GM23338 (cell line): ENCODE data around the gene PLCD3. TPM values are rescaled to one million over a fixed set of nuclear protein-coding genes. Genes with fewer than 3 reads are reported as not detected.

Experiments used
- EZH2phosphoT487 ChIP-seq: fragments of 200-600 bp; sonication (generic); IDR thresholded peaks from one replicate; pipeline ENCODE4 v1.8.1; 2018; ENCODE audit warnings: antibody characterized with exemption; ENCODE audit not compliant: unreplicated experiment
- POLR2AphosphoS5 ChIP-seq: IDR thresholded peaks from 2 replicates; pipeline ENCODE4 v1.6.1; 2016; ENCODE audit warnings: antibody characterized with exemption, low read depth
- STAT1 ChIP-seq: IDR thresholded peaks from one replicate; pipeline ENCODE4 v1.6.1; 2016; ENCODE audit warnings: antibody characterized with exemption; ENCODE audit not compliant: unreplicated experiment
- ZNF331 ChIP-seq: fragments of 250-450 bp; sonication (Bioruptor Pico); IDR thresholded peaks from 2 replicates; pipeline ENCODE4 v1.5.0; 2020; ENCODE audit warnings: low read depth, mild to moderate bottlenecking, moderate library complexity
- polyA plus RNA-seq: library from polyadenylated mRNA; unstranded; fragments of >200 nt; fragmentation: Nextera tagmentation; extraction: Ambion mirVana; gene quantifications from 2 replicates; pipeline ENCODE4 v1.2.1, GENCODE V29; 2016
- total RNA-seq: library from RNA; depleted of rRNA; stranded (reverse); fragments of >200 nt; shearing (Covaris generic); gene quantifications from 2 replicates; pipeline ENCODE4 v1.2.3, GENCODE V29; 2014
- TF ChIP-seq, protein P1 (sequence below): fragments of 250-450 bp; sonication (Bioruptor Pico); IDR thresholded peaks from 2 replicates; pipeline ENCODE4 v1.5.0; 2020; ENCODE audit warnings: mild to moderate bottlenecking, moderate library complexity
- TF ChIP-seq, protein P2 (sequence below): IDR thresholded peaks from one replicate; pipeline ENCODE4 v1.6.1; 2018; ENCODE audit warnings: antibody characterized with exemption; ENCODE audit not compliant: unreplicated experiment
- TF ChIP-seq, protein P3 (sequence below), 2 experiments: fragments of 200-600 bp in 1 of 2; sonication (generic) in 1 of 2; conservative IDR thresholded peaks; 2 replicates each; pipeline versions ENCODE4 v1.5.1 to v1.6.1; 2016 to 2017; ENCODE audit warnings: antibody characterized with exemption in 2 of 2, low read depth in 2 of 2, mild to moderate bottlenecking in 2 of 2, moderate library complexity in 1 of 2

PLCD3 gene
- total and polyA plus RNA-seq, 2 experiments from 2014 or later = 3.0 to 32.1 TPM

DNA sequence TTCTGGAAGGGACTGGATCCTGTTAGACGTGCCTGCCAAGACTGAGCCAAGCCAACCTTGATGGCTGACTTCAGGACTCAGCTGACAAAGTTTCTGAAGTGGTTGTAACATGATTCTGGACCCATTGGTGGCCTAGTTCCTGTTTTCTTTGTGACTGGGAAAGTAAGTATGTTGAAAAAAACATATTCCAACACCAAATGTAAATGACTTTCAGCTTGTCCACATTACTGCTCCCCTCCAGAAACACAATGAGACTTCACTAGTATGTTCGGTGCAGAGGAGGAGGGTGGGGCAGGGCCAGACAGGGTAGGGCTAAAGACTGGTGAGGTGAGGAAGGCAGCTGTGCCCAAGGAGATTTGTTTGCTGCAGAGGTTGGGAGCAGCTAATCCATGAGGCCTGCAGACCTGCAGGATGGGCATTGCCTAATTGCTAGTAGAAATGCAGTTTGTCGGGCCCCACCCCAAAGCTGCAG lies 44.8 kb downstream of the PLCD3 start (continued):
- TF ChIP-seq, protein P1, sequence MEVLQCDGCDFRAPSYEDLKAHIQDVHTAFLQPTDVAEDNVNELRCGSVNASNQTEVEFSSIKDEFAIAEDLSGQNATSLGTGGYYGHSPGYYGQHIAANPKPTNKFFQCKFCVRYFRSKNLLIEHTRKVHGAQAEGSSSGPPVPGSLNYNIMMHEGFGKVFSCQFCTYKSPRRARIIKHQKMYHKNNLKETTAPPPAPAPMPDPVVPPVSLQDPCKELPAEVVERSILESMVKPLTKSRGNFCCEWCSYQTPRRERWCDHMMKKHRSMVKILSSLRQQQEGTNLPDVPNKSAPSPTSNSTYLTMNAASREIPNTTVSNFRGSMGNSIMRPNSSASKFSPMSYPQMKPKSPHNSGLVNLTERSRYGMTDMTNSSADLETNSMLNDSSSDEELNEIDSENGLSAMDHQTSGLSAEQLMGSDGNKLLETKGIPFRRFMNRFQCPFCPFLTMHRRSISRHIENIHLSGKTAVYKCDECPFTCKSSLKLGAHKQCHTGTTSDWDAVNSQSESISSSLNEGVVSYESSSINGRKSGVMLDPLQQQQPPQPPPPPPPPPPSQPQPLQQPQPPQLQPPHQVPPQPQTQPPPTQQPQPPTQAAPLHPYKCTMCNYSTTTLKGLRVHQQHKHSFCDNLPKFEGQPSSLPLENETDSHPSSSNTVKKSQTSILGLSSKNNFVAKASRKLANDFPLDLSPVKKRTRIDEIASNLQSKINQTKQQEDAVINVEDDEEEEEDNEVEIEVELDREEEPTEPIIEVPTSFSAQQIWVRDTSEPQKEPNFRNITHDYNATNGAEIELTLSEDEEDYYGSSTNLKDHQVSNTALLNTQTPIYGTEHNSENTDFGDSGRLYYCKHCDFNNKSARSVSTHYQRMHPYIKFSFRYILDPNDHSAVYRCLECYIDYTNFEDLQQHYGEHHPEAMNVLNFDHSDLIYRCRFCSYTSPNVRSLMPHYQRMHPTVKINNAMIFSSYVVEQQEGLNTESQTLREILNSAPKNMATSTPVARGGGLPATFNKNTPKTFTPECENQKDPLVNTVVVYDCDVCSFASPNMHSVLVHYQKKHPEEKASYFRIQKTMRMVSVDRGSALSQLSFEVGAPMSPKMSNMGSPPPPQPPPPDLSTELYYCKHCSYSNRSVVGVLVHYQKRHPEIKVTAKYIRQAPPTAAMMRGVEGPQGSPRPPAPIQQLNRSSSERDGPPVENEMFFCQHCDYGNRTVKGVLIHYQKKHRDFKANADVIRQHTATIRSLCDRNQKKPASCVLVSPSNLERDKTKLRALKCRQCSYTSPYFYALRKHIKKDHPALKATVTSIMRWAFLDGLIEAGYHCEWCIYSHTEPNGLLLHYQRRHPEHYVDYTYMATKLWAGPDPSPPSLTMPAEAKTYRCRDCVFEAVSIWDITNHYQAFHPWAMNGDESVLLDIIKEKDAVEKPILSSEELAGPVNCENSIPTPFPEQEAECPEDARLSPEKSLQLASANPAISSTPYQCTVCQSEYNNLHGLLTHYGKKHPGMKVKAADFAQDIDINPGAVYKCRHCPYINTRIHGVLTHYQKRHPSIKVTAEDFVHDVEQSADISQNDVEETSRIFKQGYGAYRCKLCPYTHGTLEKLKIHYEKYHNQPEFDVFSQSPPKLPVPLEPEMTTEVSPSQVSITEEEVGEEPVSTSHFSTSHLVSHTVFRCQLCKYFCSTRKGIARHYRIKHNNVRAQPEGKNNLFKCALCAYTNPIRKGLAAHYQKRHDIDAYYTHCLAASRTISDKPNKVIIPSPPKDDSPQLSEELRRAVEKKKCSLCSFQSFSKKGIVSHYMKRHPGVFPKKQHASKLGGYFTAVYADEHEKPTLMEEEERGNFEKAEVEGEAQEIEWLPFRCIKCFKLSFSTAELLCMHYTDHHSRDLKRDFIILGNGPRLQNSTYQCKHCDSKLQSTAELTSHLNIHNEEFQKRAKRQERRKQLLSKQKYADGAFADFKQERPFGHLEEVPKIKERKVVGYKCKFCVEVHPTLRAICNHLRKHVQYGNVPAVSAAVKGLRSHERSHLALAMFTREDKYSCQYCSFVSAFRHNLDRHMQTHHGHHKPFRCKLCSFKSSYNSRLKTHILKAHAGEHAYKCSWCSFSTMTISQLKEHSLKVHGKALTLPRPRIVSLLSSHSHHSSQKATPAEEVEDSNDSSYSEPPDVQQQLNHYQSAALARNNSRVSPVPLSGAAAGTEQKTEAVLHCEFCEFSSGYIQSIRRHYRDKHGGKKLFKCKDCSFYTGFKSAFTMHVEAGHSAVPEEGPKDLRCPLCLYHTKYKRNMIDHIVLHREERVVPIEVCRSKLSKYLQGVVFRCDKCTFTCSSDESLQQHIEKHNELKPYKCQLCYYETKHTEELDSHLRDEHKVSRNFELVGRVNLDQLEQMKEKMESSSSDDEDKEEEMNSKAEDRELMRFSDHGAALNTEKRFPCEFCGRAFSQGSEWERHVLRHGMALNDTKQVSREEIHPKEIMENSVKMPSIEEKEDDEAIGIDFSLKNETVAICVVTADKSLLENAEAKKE (CRISPR knock-in tag) = no peak
- TF ChIP-seq EZH2phosphoT487 (no peak), ZNF331 (no peak), STAT1 (no peak), POLR2AphosphoS5 (no peak)
- TF ChIP-seq, protein P2, sequence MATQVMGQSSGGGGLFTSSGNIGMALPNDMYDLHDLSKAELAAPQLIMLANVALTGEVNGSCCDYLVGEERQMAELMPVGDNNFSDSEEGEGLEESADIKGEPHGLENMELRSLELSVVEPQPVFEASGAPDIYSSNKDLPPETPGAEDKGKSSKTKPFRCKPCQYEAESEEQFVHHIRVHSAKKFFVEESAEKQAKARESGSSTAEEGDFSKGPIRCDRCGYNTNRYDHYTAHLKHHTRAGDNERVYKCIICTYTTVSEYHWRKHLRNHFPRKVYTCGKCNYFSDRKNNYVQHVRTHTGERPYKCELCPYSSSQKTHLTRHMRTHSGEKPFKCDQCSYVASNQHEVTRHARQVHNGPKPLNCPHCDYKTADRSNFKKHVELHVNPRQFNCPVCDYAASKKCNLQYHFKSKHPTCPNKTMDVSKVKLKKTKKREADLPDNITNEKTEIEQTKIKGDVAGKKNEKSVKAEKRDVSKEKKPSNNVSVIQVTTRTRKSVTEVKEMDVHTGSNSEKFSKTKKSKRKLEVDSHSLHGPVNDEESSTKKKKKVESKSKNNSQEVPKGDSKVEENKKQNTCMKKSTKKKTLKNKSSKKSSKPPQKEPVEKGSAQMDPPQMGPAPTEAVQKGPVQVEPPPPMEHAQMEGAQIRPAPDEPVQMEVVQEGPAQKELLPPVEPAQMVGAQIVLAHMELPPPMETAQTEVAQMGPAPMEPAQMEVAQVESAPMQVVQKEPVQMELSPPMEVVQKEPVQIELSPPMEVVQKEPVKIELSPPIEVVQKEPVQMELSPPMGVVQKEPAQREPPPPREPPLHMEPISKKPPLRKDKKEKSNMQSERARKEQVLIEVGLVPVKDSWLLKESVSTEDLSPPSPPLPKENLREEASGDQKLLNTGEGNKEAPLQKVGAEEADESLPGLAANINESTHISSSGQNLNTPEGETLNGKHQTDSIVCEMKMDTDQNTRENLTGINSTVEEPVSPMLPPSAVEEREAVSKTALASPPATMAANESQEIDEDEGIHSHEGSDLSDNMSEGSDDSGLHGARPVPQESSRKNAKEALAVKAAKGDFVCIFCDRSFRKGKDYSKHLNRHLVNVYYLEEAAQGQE = no peak
- TF ChIP-seq, protein P3, sequence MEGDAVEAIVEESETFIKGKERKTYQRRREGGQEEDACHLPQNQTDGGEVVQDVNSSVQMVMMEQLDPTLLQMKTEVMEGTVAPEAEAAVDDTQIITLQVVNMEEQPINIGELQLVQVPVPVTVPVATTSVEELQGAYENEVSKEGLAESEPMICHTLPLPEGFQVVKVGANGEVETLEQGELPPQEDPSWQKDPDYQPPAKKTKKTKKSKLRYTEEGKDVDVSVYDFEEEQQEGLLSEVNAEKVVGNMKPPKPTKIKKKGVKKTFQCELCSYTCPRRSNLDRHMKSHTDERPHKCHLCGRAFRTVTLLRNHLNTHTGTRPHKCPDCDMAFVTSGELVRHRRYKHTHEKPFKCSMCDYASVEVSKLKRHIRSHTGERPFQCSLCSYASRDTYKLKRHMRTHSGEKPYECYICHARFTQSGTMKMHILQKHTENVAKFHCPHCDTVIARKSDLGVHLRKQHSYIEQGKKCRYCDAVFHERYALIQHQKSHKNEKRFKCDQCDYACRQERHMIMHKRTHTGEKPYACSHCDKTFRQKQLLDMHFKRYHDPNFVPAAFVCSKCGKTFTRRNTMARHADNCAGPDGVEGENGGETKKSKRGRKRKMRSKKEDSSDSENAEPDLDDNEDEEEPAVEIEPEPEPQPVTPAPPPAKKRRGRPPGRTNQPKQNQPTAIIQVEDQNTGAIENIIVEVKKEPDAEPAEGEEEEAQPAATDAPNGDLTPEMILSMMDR (conservative IDR thresholded peaks at IDR 0.05; ENCODE audit: low read depth in 2 of 2) = no peak
